CD4-positive, alpha-beta T cell (primary cell): Measurements from ENCODE around the gene LYPLAL1. TPM values are rescaled to one million over a fixed set of nuclear protein-coding genes. Genes with fewer than 3 reads are reported as not detected.

Experiments
- ATAC-seq: fragments of 200-7000 bp; cut with Tn5 transposase; one replicate; pipeline ENCODE4 v1.10.0; 2022; ENCODE audit warnings: mild to moderate bottlenecking; ENCODE audit not compliant: poor library complexity
- CTCF ChIA-PET: fragments of 350-600 bp; sonication (Branson Sonifier 250); formaldehyde crosslinking; loops from one replicate; lab custom pipeline; 2021; ENCODE audit warnings: antibody characterized with exemption, inconsistent platforms; lab: Charles Lee
- POLR2A ChIA-PET: fragments of 350-600 bp; sonication (Branson Sonifier 250); formaldehyde crosslinking; loops from one replicate; lab custom pipeline; 2021; ENCODE audit warnings: antibody characterized with exemption, inconsistent platforms; lab: Charles Lee
- DNase-seq, 14 experiments: peaks; one replicate each; pipeline ENCODE4 v3.0.0-alpha.2; 2013 to 2020; ENCODE audit warnings: mixed read lengths in 2 of 14
- H3K27ac ChIP-seq, 2 donors: one replicate each; pipeline versions ENCODE4 v1.5.1 to v1.7.0; 2013; ENCODE audit warnings: low read length in 2 of 2, low read depth in 1 of 2, mild to moderate bottlenecking in 1 of 2
- H3K27me3 ChIP-seq, 2 experiments: 1 replicate in 1 of 2; 2 replicates in 1 of 2; pipeline versions ENCODE4 v1.6.1 to v1.7.0; 2013; ENCODE audit warnings: low read length in 2 of 2, control low read depth in 1 of 2, mild to moderate bottlenecking in 1 of 2, moderate library complexity in 1 of 2; ENCODE audit not compliant: insufficient read depth in 2 of 2, control insufficient read depth in 1 of 2
- H3K36me3 ChIP-seq: one replicate; pipeline ENCODE4 v1.6.1; 2013; ENCODE audit warnings: low read length, control low read depth; ENCODE audit not compliant: insufficient read depth
- H3K4me1 ChIP-seq: one replicate; pipeline ENCODE4 v1.6.1; 2013; ENCODE audit warnings: low read length, control low read depth; ENCODE audit not compliant: insufficient read depth
- H3K4me3 ChIP-seq: one replicate; pipeline ENCODE4 v1.5.1; 2013; ENCODE audit warnings: mild to moderate bottlenecking, low read length, moderate library complexity
- H3K9me3 ChIP-seq, 2 experiments: 1 replicate in 1 of 2; 2 replicates in 1 of 2; pipeline versions ENCODE4 v1.6.1 to v1.7.0; 2013; ENCODE audit warnings: low read length in 2 of 2, mild to moderate bottlenecking in 2 of 2, control low read depth in 1 of 2, moderate library complexity in 1 of 2; ENCODE audit not compliant: control insufficient read depth in 1 of 2, insufficient read depth in 1 of 2
- H3K27ac Mint-ChIP-seq: one replicate; pipeline ENCODE4 v1.8.0; 2020; ENCODE audit warnings: mixed read lengths
- H3K27me3 Mint-ChIP-seq: one replicate; pipeline ENCODE4 v1.8.0; 2021; ENCODE audit warnings: mixed read lengths
- H3K36me3 Mint-ChIP-seq: one replicate; pipeline ENCODE4 v1.8.0; 2021; ENCODE audit warnings: low read depth, mixed read lengths
- H3K4me1 Mint-ChIP-seq: one replicate; pipeline ENCODE4 v1.8.0; 2021; ENCODE audit warnings: low read depth, mixed read lengths
- H3K4me3 Mint-ChIP-seq: one replicate; pipeline ENCODE4 v1.8.0; 2020; ENCODE audit warnings: mild to moderate bottlenecking, mixed read lengths
- H3K9me3 Mint-ChIP-seq: one replicate; pipeline ENCODE4 v1.8.0; 2020; ENCODE audit warnings: mixed read lengths
- CTCF ChIP-seq: fragments of 200-600 bp; IDR thresholded peaks from one replicate; pipeline ENCODE4 v1.8.0; 2022; ENCODE audit warnings: antibody characterized with exemption, mild to moderate bottlenecking
- intact Hi-C, 2 experiments: fragments of 100-400 bp; cut with DNase I in 1 of 2; cut with micrococcal nuclease in 1 of 2; formaldehyde crosslinking; loops; one replicate each; pipeline versions ENCODE4 v1.15.1 to v1.9.0; 2023 to 2025; cut with DNase I, micrococcal nuclease
- total RNA-seq, 174 experiments: library from RNA in 2 of 174; stranded (reverse) in 2 of 174; gene quantifications; one replicate each; pipeline ENCODE4 v1.2.3 and lab custom pipeline; 2021 to 2026

LYPLAL1 gene
- total RNA-seq, 2 experiments from 2014 or later, result 8.2 to 10.0 TPM

- H3K4me3 Mint-ChIP-seq, result no peak overlapping the region
- no peaks in the 10 kb centered on the region for H3K4me1 Mint-ChIP-seq
- no peak for DNase-seq
- Histone ChIP-seq H3K36me3 (peaks cover 6% of the 10 kb centered on the region), H3K4me1 (no peaks in the 10 kb centered on the region), H3K4me3 (no peak overlapping the region), H3K27ac (no peak overlapping the region), H3K27me3 (no peaks in the 10 kb centered on the region), H3K9me3 (no peaks in the 10 kb centered on the region)
- ChIA-PET CTCF (no interaction called here), POLR2A (no interaction called here)
- ATAC-seq, result no peak
- no peak overlapping the region for H3K27ac Mint-ChIP-seq
- peaks cover 27% of the 10 kb centered on the region for H3K36me3 Mint-ChIP-seq
- H3K27me3 Mint-ChIP-seq, result no peaks in the 10 kb centered on the region
- TF ChIP-seq CTCF, result no peak
- no peaks in the 10 kb centered on the region for H3K9me3 Mint-ChIP-seq
- intact Hi-C loops, result no loop called here
These were observed 28.9 kb downstream of the LYPLAL1 start for GRCh38 chr1:219202567-219202966.

GRCh38 chr1:219206350-219206749 lies 32.7 kb downstream of the LYPLAL1 start:
- Histone ChIP-seq H3K9me3 (no peaks in the 10 kb centered on the region), H3K4me3 (no peak overlapping the region), H3K36me3 (no peaks in the 10 kb centered on the region), H3K27ac (no peak overlapping the region), H3K27me3 (no peaks in the 10 kb centered on the region), H3K4me1 (no peaks in the 10 kb centered on the region)
- no peaks in the 10 kb centered on the region for H3K27me3 Mint-ChIP-seq
- H3K4me1 Mint-ChIP-seq, result peaks cover 4% of the 10 kb centered on the region
- DNase-seq (no peak), ATAC-seq (no peak)
- intact Hi-C loops, result no loop called here
- H3K27ac Mint-ChIP-seq, result no peak overlapping the region
- no peak overlapping the region for H3K4me3 Mint-ChIP-seq
- peaks cover 13% of the 10 kb centered on the region for H3K36me3 Mint-ChIP-seq
- no peaks in the 10 kb centered on the region for H3K9me3 Mint-ChIP-seq
- ChIA-PET POLR2A (no interaction called here), CTCF (no interaction called here)
- no peak for TF ChIP-seq CTCF

- DNase-seq, result no peak
- Histone ChIP-seq H3K9me3 (no peaks in the 10 kb centered on the region), H3K27me3 (no peaks in the 10 kb centered on the region), H3K27ac (no peak overlapping the region), H3K4me3 (no peak overlapping the region), H3K36me3 (no peaks in the 10 kb centered on the region), H3K4me1 (no peaks in the 10 kb centered on the region)
- no peak for ATAC-seq
- no peaks in the 10 kb centered on the region for H3K27me3 Mint-ChIP-seq
- no peak overlapping the region for H3K27ac Mint-ChIP-seq
- ChIA-PET CTCF (interaction anchor here (1.2 kb wide), 1 partner anchor 8 kb away, joined by 3 read pairs; no protein-coding TSS in a partner anchor), POLR2A (no interaction called here)
- intact Hi-C loops, result no loop called here
- TF ChIP-seq CTCF, result no peak
- no peak overlapping the region for H3K4me3 Mint-ChIP-seq
- H3K4me1 Mint-ChIP-seq, result peaks cover 4% of the 10 kb centered on the region
- peaks cover 8% of the 10 kb centered on the region for H3K36me3 Mint-ChIP-seq
- no peaks in the 10 kb centered on the region for H3K9me3 Mint-ChIP-seq
These were observed 35.9 kb downstream of the LYPLAL1 start for GRCh38 chr1:219209578-219209977.
